ENCODE measurements around the gene FTO. TPM values are rescaled to one million over a fixed set of nuclear protein-coding genes. Genes with fewer than 3 reads are reported as not detected.
"Not testable (repeated sequence)": the region's sequence is repeated elsewhere in the genome, so short reads cannot be mapped to it uniquely, and the experiment has no call there.

The FTO gene
- total RNA-seq, 4 donors from 2014 or later: 63.2 to 151 (median 105) TPM

- intact Hi-C loops (cut with DNase I; ENCODE audit: low total_unique reads): no loop called here
- H3K4me3 ChIP-seq: no peak overlapping the region
- no peak for TF ChIP-seq POLR2A (IDR thresholded peaks at IDR 0.05)
- H3K36me3 ChIP-seq: no peaks in the 10 kb centered on the region
- H3K27me3 ChIP-seq: no peaks in the 10 kb centered on the region
- no peak for DNase-seq
- H3K27ac ChIP-seq: no peak overlapping the region
- H3K9me3 ChIP-seq: no peaks in the 10 kb centered on the region
- H3K4me1 ChIP-seq: no peaks in the 10 kb centered on the region
These were observed 13.2 kb upstream of the FTO start for GRCh38 chr16:53690771-53691170.

GRCh38 chr16:53692146-53692545 lies 11.8 kb upstream of the FTO start:
- Histone ChIP-seq H3K4me3 (no peak overlapping the region), H3K36me3 (no peaks in the 10 kb centered on the region), H3K4me1 (no peaks in the 10 kb centered on the region), H3K27me3 (no peaks in the 10 kb centered on the region), H3K27ac (no peak overlapping the region), H3K9me3 (no peaks in the 10 kb centered on the region)
- intact Hi-C loops (cut with DNase I; ENCODE audit: low total_unique reads): no loop called here
- TF ChIP-seq POLR2A (IDR thresholded peaks at IDR 0.05) (no peak), CTCF (IDR thresholded peaks at IDR 0.05) (no peak)
- DNase-seq: no peak

GRCh38 chr16:53693320-53693719 lies 10.6 kb upstream of the FTO start:
- intact Hi-C loops (cut with DNase I; ENCODE audit: low total_unique reads): no loop called here
- H3K27ac ChIP-seq: no peak overlapping the region
- no peaks in the 10 kb centered on the region for H3K4me1 ChIP-seq
- H3K36me3 ChIP-seq: no peaks in the 10 kb centered on the region
- no peak overlapping the region for H3K4me3 ChIP-seq
- H3K27me3 ChIP-seq: no peaks in the 10 kb centered on the region
- no peak for DNase-seq
- TF ChIP-seq CTCF (IDR thresholded peaks at IDR 0.05) (no peak), POLR2A (IDR thresholded peaks at IDR 0.05) (no peak)
- no peaks in the 10 kb centered on the region for H3K9me3 ChIP-seq

- intact Hi-C loops (cut with DNase I; ENCODE audit: low total_unique reads): no loop called here
- TF ChIP-seq POLR2A (IDR thresholded peaks at IDR 0.05): no peak
- no peak for TF ChIP-seq CTCF (IDR thresholded peaks at IDR 0.05)
- Histone ChIP-seq H3K27me3 (no peaks in the 10 kb centered on the region), H3K27ac (no peak overlapping the region), H3K4me3 (no peak overlapping the region), H3K9me3 (no peaks in the 10 kb centered on the region), H3K36me3 (no peaks in the 10 kb centered on the region), H3K4me1 (no peaks in the 10 kb centered on the region)
- no peak for DNase-seq
These were observed 8.9 kb upstream of the FTO start for GRCh38 chr16:53695070-53695469.

DNA sequence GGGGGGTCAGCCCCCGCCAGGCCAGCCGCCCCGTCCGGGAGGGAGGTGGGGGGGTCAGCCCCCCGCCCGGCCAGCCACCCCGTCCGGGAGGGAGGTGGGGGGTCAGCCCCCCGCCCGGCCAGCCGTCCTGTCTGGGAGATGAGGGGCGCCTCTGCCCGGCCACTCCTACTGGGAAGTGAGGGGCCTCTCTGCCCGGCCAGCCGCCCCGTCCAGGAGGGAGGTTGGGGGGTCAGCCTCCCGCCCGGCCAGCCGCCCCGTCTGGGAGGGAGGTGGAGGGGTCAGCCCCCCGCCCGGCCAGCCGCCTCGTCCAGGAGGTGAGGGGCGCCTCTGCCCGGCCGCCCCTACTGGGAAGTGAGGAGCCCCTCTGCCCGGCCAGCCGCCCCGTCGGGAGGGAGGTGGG lies 5.7 kb upstream of the FTO start:
- H3K27ac ChIP-seq; DNase-seq; H3K4me3 ChIP-seq; intact Hi-C loops (cut with DNase I; ENCODE audit: low total_unique reads); H3K9me3 ChIP-seq; H3K36me3 ChIP-seq; H3K27me3 ChIP-seq; H3K4me1 ChIP-seq: not testable (repeated sequence)

DNA sequence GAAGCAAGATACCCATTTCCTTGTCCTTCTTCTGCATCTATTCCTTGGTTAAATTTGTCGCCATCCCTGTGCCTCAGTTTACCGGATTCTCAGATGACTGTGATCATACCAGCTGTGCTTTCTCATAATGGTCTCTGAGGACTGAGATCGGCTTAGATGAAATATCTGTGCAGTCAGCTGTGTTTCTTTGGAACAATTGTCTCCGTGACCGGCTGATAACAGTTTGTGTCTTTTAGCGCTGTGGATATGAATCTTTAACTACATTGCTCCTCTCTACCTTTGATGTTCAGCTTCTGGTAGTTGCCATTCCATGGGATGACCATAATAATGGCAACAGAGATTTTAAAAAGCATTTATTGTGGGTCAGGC lies 473 bp downstream of the FTO start:
- Histone ChIP-seq H3K27me3 (no peaks in the 10 kb centered on the region), H3K4me3 (peak overlapping the region; percentile 94 to 98), H3K27ac (peak overlapping the region; percentile 82 to 84), H3K36me3 (no peaks in the 10 kb centered on the region), H3K4me1 (no peaks in the 10 kb centered on the region), H3K9me3 (no peaks in the 10 kb centered on the region)
- no peak for TF ChIP-seq CTCF (IDR thresholded peaks at IDR 0.05)
- no peak for TF ChIP-seq POLR2A (IDR thresholded peaks at IDR 0.05)
- DNase-seq: no peak
- intact Hi-C loops (cut with DNase I; ENCODE audit: low total_unique reads): no loop called here

Data from uterus (tissue), 4 donors.